HCT116 (cell line): Measurements from ENCODE around the gene ABHD12B. TPM values are rescaled to one million over a fixed set of nuclear protein-coding genes. Genes with fewer than 3 reads are reported as not detected.

Source experiments
- ATAC-seq: fragments of 200-7000 bp; cut with Tn5 transposase; 2 replicates; pipeline ENCODE4 v1.9.1; 2020; ENCODE audit warnings: mild to moderate bottlenecking, moderate library complexity
- BruUV-seq: library from RNA; stranded (reverse); fragments of 400-500 nt; replicated peaks from 2 replicates; lab custom pipeline; 2021; lab: Mats Ljungman, UMichigan
- CTCF ChIA-PET: fragments of 300-600 bp; sonication (Branson Sonifier 250); formaldehyde crosslinking; loops from one replicate; lab custom pipeline; 2021; ENCODE audit warnings: antibody characterized with exemption; lab: Charles Lee
- POLR2A ChIA-PET: fragments of 300-600, 350-600 bp; sonication (Branson Sonifier 250); formaldehyde crosslinking; loops from one replicate; lab custom pipeline; 2021; ENCODE audit warnings: antibody characterized with exemption; lab: Charles Lee
- RAD21 ChIA-PET, 2 experiments: fragments of 300-600 bp; sonication (Branson Sonifier 250); formaldehyde crosslinking; loops; one replicate each; lab custom pipeline; 2023; ENCODE audit warnings: low total read pairs in 2 of 2; ENCODE audit not compliant: uncharacterized antibody in 2 of 2, unreplicated experiment in 2 of 2, low non-redundant PET in 1 of 2; lab: Charles Lee
- DNase-seq: peaks from one replicate; pipeline ENCODE4 v3.0.0-alpha.2; 2010; ENCODE audit warnings: low read depth, low spot score
- H2AFZ ChIP-seq: fragments of 200-600 bp; shearing (Covaris generic), sonication (generic); 2 replicates; pipeline ENCODE4 v1.6.1; 2017; ENCODE audit warnings: low read depth, mixed run types, mixed read lengths, antibody characterized with exemption, low read length; ENCODE audit not compliant: poor library complexity, severe bottlenecking
- H3K27ac ChIP-seq: 2 replicates; pipeline ENCODE4 v1.5.1; 2012; ENCODE audit warnings: low read depth, low read length
- H3K27me3 ChIP-seq: fragments of 200-600 bp; sonication (generic); 2 replicates; pipeline ENCODE4 v1.6.1; 2016; ENCODE audit warnings: mixed run types, low read length, mixed read lengths; ENCODE audit not compliant: insufficient read depth
- H3K36me3 ChIP-seq, 2 experiments: fragments of 200-500 bp in 1 of 2; fragments of 200-600 bp in 1 of 2; sonication (Bioruptor generic) in 1 of 2; sonication (generic) in 1 of 2; 2 replicates each; pipeline versions ENCODE4 v1.5.1 to v1.6.1; 2014 to 2016; ENCODE audit warnings: low read length in 2 of 2, inconsistent platforms in 1 of 2, mixed read lengths in 1 of 2, mixed run types in 1 of 2; ENCODE audit not compliant: insufficient read depth in 2 of 2, control insufficient read depth in 1 of 2
- H3K4me1 ChIP-seq, 2 experiments: fragments of 200-600 bp in 1 of 2; sonication (generic) in 1 of 2; 2 replicates each; pipeline versions ENCODE4 v1.5.1 to v1.6.1; 2012 to 2017; ENCODE audit warnings: low read length in 2 of 2, inconsistent platforms in 1 of 2, mild to moderate bottlenecking in 1 of 2, mixed read lengths in 1 of 2, mixed run types in 1 of 2, moderate library complexity in 1 of 2; ENCODE audit not compliant: insufficient read depth in 2 of 2, control insufficient read depth in 1 of 2
- H3K4me2 ChIP-seq: fragments of 200-600 bp; sonication (generic); 2 replicates; pipeline ENCODE4 v1.6.1; 2017; ENCODE audit warnings: mixed run types, low read length, mixed read lengths
- H3K4me3 ChIP-seq, 2 experiments: fragments of 200-600 bp in 1 of 2; sonication (generic) in 1 of 2; replicated peaks in 1 of 2; 2 replicates each; pipeline ENCODE4 v1.5.1; 2011 to 2016; ENCODE audit warnings: low read length in 2 of 2, control low read depth in 1 of 2, low read depth in 1 of 2, mild to moderate bottlenecking in 1 of 2, mixed read lengths in 1 of 2, mixed run types in 1 of 2
- H3K79me2 ChIP-seq: fragments of 200-600 bp; sonication (generic); 2 replicates; pipeline ENCODE4 v1.6.1; 2017; ENCODE audit warnings: mild to moderate bottlenecking, mixed run types, low read length, moderate library complexity, mixed read lengths; ENCODE audit not compliant: insufficient read depth
- H3K9ac ChIP-seq: fragments of 200-600 bp; sonication (generic); 2 replicates; pipeline ENCODE4 v1.6.1; 2016; ENCODE audit warnings: low read length, mixed read lengths
- H3K9me2 ChIP-seq: fragments of 200-600 bp; sonication (generic), shearing (Covaris generic); 2 replicates; pipeline ENCODE4 v1.6.1; 2017; ENCODE audit warnings: mixed run types, mild to moderate bottlenecking, moderate library complexity; ENCODE audit not compliant: insufficient read depth
- H3K9me3 ChIP-seq, 2 experiments: fragments of 200-500 bp in 1 of 2; fragments of 200-600 bp in 1 of 2; sonication (Bioruptor generic) in 1 of 2; sonication (generic) in 1 of 2; 2 replicates each; pipeline ENCODE4 v1.6.1; 2014 to 2017; ENCODE audit warnings: low read length in 2 of 2, mixed read lengths in 2 of 2, inconsistent platforms in 1 of 2, low read depth in 1 of 2, mild to moderate bottlenecking in 1 of 2, mixed run types in 1 of 2, moderate library complexity in 1 of 2; ENCODE audit not compliant: control insufficient read depth in 1 of 2, insufficient read depth in 1 of 2
- H4K20me1 ChIP-seq: fragments of 200-600 bp; sonication (generic), shearing (Covaris generic); 2 replicates; pipeline ENCODE4 v1.6.1; 2017; ENCODE audit warnings: mixed run types, mild to moderate bottlenecking, moderate library complexity; ENCODE audit not compliant: insufficient read depth
- CBX3 ChIP-seq: IDR thresholded peaks from 2 replicates; pipeline ENCODE4 v1.6.1; 2012; ENCODE audit warnings: low read depth
- CEBPB ChIP-seq: IDR thresholded peaks from 2 replicates; pipeline ENCODE4 v1.6.1; 2012; ENCODE audit warnings: low read depth
- ELF1 ChIP-seq: IDR thresholded peaks from 2 replicates; pipeline ENCODE4 v1.6.1; 2012; ENCODE audit warnings: low read depth, borderline replicate concordance
- EZH2 ChIP-seq: fragments of 200-600 bp; sonication (generic); IDR thresholded peaks from 2 replicates; pipeline ENCODE4 v1.6.1; 2017; ENCODE audit warnings: antibody characterized with exemption, mixed run types
- EZH2phosphoT487 ChIP-seq: fragments of 200-600 bp; IDR thresholded peaks from 2 replicates; pipeline ENCODE4 v1.6.1; 2018; ENCODE audit warnings: antibody characterized with exemption, borderline replicate concordance
- FOSL1 ChIP-seq: IDR thresholded peaks from 2 replicates; pipeline ENCODE4 v1.6.1; 2012; ENCODE audit warnings: low read depth
- POLR2A ChIP-seq: IDR thresholded peaks from 2 replicates; pipeline ENCODE4 v1.7.0; 2011; ENCODE audit warnings: borderline replicate concordance; ENCODE audit not compliant: insufficient read depth, insufficient read length; ENCODE audit errors: extremely low read depth
- RAD21 ChIP-seq: IDR thresholded peaks from 2 replicates; pipeline ENCODE4 v1.6.1; 2012; ENCODE audit warnings: low read depth, mild to moderate bottlenecking
- SIN3A ChIP-seq: IDR thresholded peaks from 2 replicates; pipeline ENCODE4 v1.6.1; 2012; ENCODE audit warnings: low read depth
- SP1 ChIP-seq: IDR thresholded peaks from 2 replicates; pipeline ENCODE4 v1.6.1; 2012; ENCODE audit warnings: low read depth
- YY1 ChIP-seq: IDR thresholded peaks from 2 replicates; pipeline ENCODE4 v1.6.1; 2011; ENCODE audit warnings: low read length, low read depth, moderate library complexity, mild to moderate bottlenecking; ENCODE audit not compliant: insufficient replicate concordance; ENCODE audit errors: extremely low read depth
- ZFX ChIP-seq: fragments of 450-650 bp; IDR thresholded peaks from 2 replicates; pipeline ENCODE4 v1.6.1; 2017
- ZNF274 ChIP-seq: fragments of 200-500 bp; sonication (Bioruptor generic); IDR thresholded peaks from 2 replicates; pipeline ENCODE4 v1.6.1; 2014; ENCODE audit warnings: mild to moderate bottlenecking, low read depth, low read length, inconsistent platforms
- intact Hi-C: fragments of 100-400 bp; cut with micrococcal nuclease; formaldehyde crosslinking; loops from 2 replicates; pipeline ENCODE4 v1.10.0; 2022
- total RNA-seq: library from RNA; stranded (reverse); gene quantifications from one replicate; pipeline ENCODE4 v1.2.1, GENCODE V29; 2021; ENCODE audit not compliant: unreplicated experiment
- TF ChIP-seq, protein P1 (sequence below): IDR thresholded peaks from 2 replicates; pipeline ENCODE4 v1.6.1; 2012
- TF ChIP-seq, protein P2 (sequence below), 3 experiments: fragments of 200-600 bp in 1 of 3; sonication (generic) in 1 of 3; IDR thresholded peaks in 2 of 3; conservative IDR thresholded peaks in 1 of 3; 2 replicates each; pipeline ENCODE4 v1.5.1; 2012 to 2017; ENCODE audit warnings: low read depth in 2 of 3, low read length in 2 of 3, antibody characterized with exemption in 1 of 3, borderline replicate concordance in 1 of 3, control low read depth in 1 of 3, mild to moderate bottlenecking in 1 of 3, mixed read lengths in 1 of 3, mixed run types in 1 of 3, moderate library complexity in 1 of 3; ENCODE audit not compliant: insufficient read depth in 1 of 3
- TF ChIP-seq, protein P3 (sequence below): IDR thresholded peaks from 2 replicates; pipeline ENCODE4 v1.6.1; 2011; ENCODE audit warnings: mild to moderate bottlenecking, low read length, moderate library complexity; ENCODE audit not compliant: insufficient replicate concordance; ENCODE audit errors: extremely low read depth
- TF ChIP-seq, protein P4 (sequence below): IDR thresholded peaks from 2 replicates; pipeline ENCODE4 v1.6.1; 2012; ENCODE audit warnings: low read depth
- TF ChIP-seq, protein P5 (sequence below): IDR thresholded peaks from 2 replicates; pipeline ENCODE4 v1.6.1; 2012

ABHD12B gene
- total RNA-seq, 1 experiment from 2014 or later = 0.74 TPM

DNA sequence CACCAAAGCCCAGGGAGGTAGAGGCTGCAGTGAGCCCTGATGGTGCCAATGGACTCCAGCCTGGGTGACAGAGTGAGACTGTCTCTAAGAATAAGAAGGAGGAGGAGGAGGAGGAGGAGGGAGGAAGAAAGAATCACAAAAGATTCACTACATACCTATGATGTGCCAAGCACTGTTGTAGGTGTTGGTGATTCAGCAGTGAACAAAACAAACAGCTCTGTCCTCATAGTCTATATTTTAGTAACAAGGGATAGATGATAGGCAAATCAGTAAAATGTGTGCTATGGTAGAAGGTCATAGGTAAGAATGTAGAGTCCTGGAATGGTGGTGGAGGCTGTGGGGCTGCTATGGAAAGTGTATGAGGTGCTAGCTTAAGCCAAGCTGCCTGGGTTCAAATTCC lies 18.0 kb upstream of the ABHD12B start:
- RAD21 ChIA-PET = no interaction called here
- no TSS peak for BruUV-seq
- no peak overlapping the region for H3K27ac ChIP-seq
- H3K36me3 ChIP-seq = no peaks in the 10 kb centered on the region
- no peaks in the 10 kb centered on the region for H3K9me2 ChIP-seq
- H4K20me1 ChIP-seq = no peaks in the 10 kb centered on the region
- 0 out of 4 replicates have a peak, but pooled peaks cover 0 to 4% of the 10 kb centered on the region in 2 experiments for H3K4me1 ChIP-seq
- no peaks in the 10 kb centered on the region for H3K27me3 ChIP-seq
- ATAC-seq = no peak
- POLR2A ChIA-PET = no interaction called here
- H3K9me3 ChIP-seq = no peaks in the 10 kb centered on the region
- no peaks in the 10 kb centered on the region for H3K79me2 ChIP-seq
- H3K4me2 ChIP-seq = no peak overlapping the region
- no peak overlapping the region for H3K4me3 ChIP-seq
- H2AFZ ChIP-seq = no peak overlapping the region
- TF ChIP-seq EZH2 (no peak), FOSL1 (no peak), ZNF274 (no peak), YY1 (no peak), POLR2A (no peak), CBX3 (no peak), CEBPB (no peak), ZFX (no peak), SP1 (no peak), RAD21 (no peak), SIN3A (no peak), ELF1 (no peak), EZH2phosphoT487 (no peak)
- TF ChIP-seq, protein P1, sequence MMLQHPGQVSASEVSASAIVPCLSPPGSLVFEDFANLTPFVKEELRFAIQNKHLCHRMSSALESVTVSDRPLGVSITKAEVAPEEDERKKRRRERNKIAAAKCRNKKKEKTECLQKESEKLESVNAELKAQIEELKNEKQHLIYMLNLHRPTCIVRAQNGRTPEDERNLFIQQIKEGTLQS = no peak
- TF ChIP-seq, protein P2, sequence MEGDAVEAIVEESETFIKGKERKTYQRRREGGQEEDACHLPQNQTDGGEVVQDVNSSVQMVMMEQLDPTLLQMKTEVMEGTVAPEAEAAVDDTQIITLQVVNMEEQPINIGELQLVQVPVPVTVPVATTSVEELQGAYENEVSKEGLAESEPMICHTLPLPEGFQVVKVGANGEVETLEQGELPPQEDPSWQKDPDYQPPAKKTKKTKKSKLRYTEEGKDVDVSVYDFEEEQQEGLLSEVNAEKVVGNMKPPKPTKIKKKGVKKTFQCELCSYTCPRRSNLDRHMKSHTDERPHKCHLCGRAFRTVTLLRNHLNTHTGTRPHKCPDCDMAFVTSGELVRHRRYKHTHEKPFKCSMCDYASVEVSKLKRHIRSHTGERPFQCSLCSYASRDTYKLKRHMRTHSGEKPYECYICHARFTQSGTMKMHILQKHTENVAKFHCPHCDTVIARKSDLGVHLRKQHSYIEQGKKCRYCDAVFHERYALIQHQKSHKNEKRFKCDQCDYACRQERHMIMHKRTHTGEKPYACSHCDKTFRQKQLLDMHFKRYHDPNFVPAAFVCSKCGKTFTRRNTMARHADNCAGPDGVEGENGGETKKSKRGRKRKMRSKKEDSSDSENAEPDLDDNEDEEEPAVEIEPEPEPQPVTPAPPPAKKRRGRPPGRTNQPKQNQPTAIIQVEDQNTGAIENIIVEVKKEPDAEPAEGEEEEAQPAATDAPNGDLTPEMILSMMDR (IDR thresholded peaks at IDR 0.05 in 2 of 3, conservative IDR thresholded peaks at IDR 0.05 in 1 of 3; ENCODE audit: borderline replicate concordance in 1 of 3, insufficient read depth in 1 of 3, low read depth in 2 of 3, low read length in 2 of 3) = no peak
- TF ChIP-seq, protein P3, sequence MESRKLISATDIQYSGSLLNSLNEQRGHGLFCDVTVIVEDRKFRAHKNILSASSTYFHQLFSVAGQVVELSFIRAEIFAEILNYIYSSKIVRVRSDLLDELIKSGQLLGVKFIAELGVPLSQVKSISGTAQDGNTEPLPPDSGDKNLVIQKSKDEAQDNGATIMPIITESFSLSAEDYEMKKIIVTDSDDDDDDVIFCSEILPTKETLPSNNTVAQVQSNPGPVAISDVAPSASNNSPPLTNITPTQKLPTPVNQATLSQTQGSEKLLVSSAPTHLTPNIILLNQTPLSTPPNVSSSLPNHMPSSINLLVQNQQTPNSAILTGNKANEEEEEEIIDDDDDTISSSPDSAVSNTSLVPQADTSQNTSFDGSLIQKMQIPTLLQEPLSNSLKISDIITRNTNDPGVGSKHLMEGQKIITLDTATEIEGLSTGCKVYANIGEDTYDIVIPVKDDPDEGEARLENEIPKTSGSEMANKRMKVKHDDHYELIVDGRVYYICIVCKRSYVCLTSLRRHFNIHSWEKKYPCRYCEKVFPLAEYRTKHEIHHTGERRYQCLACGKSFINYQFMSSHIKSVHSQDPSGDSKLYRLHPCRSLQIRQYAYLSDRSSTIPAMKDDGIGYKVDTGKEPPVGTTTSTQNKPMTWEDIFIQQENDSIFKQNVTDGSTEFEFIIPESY = no peak
- TF ChIP-seq, protein P4, sequence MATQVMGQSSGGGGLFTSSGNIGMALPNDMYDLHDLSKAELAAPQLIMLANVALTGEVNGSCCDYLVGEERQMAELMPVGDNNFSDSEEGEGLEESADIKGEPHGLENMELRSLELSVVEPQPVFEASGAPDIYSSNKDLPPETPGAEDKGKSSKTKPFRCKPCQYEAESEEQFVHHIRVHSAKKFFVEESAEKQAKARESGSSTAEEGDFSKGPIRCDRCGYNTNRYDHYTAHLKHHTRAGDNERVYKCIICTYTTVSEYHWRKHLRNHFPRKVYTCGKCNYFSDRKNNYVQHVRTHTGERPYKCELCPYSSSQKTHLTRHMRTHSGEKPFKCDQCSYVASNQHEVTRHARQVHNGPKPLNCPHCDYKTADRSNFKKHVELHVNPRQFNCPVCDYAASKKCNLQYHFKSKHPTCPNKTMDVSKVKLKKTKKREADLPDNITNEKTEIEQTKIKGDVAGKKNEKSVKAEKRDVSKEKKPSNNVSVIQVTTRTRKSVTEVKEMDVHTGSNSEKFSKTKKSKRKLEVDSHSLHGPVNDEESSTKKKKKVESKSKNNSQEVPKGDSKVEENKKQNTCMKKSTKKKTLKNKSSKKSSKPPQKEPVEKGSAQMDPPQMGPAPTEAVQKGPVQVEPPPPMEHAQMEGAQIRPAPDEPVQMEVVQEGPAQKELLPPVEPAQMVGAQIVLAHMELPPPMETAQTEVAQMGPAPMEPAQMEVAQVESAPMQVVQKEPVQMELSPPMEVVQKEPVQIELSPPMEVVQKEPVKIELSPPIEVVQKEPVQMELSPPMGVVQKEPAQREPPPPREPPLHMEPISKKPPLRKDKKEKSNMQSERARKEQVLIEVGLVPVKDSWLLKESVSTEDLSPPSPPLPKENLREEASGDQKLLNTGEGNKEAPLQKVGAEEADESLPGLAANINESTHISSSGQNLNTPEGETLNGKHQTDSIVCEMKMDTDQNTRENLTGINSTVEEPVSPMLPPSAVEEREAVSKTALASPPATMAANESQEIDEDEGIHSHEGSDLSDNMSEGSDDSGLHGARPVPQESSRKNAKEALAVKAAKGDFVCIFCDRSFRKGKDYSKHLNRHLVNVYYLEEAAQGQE = no peak
- TF ChIP-seq, protein P5, sequence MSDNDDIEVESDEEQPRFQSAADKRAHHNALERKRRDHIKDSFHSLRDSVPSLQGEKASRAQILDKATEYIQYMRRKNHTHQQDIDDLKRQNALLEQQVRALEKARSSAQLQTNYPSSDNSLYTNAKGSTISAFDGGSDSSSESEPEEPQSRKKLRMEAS = no peak
- TF ChIP-seq, all 23 proteins: peak for 0
- no peak overlapping the region for H3K9ac ChIP-seq
- CTCF ChIA-PET = no interaction called here
- intact Hi-C loops = no loop called here
- no peak for DNase-seq
